ENCODE measurements around the gene NUTM1.

DNA sequence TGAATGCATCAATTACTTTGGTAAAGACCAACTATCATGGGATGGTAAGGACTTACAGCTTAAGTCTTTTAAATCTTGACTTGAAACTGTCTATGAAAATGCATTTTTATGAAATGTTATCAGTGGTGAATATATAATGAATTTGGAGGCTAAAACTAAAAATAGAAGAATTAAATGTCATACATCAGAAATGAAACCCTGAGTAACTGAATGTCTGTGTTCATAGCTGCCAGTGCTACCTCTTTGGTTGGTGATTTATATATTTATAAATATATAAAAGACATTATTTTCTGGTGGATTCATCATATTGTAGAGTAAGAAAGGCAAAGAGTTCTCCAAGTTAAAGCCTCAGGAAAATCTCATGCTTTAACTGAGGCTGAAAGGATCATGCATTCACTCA, 17.7 kb upstream of the NUTM1 start:
- TF ChIP-seq EZH2 (IDR thresholded peaks at IDR 0.05; ENCODE audit: insufficient read depth, poor library complexity, severe bottlenecking) (no peak), EZH2phosphoT487 (IDR thresholded peaks at IDR 0.05; ENCODE audit: insufficient read depth, low read depth) (no peak)

Measured in GM23248 (cell line).